ENCODE data around the gene LDLRAD1.

DNA sequence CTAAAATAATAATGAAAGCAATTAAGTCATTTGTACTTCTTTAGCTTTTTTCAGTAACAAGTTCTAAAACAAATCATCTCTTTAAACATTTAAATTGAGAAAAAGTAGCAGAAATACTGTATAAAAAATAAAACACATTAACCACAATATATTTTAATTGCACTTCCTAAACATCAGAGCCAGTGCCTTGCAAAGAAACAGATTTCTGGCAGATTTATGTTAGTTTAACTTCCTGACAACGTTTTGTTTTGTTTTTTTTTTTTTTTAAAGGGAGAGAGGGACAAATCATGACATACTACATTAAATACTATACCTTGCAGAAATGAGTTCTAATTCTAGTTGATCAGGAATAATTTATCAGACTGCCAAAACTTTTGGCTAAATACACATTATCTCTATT, 23.8 kb upstream of the LDLRAD1 start:
- no peak for TF ChIP-seq POLR2A (IDR thresholded peaks at IDR 0.05)
- TF ChIP-seq, protein P1, sequence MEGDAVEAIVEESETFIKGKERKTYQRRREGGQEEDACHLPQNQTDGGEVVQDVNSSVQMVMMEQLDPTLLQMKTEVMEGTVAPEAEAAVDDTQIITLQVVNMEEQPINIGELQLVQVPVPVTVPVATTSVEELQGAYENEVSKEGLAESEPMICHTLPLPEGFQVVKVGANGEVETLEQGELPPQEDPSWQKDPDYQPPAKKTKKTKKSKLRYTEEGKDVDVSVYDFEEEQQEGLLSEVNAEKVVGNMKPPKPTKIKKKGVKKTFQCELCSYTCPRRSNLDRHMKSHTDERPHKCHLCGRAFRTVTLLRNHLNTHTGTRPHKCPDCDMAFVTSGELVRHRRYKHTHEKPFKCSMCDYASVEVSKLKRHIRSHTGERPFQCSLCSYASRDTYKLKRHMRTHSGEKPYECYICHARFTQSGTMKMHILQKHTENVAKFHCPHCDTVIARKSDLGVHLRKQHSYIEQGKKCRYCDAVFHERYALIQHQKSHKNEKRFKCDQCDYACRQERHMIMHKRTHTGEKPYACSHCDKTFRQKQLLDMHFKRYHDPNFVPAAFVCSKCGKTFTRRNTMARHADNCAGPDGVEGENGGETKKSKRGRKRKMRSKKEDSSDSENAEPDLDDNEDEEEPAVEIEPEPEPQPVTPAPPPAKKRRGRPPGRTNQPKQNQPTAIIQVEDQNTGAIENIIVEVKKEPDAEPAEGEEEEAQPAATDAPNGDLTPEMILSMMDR (IDR thresholded peaks at IDR 0.05) = no peak
